IMR-90 (cell line): ENCODE measurements around the gene CD300LF. TPM values are rescaled to one million over a fixed set of nuclear protein-coding genes. Genes with fewer than 3 reads are reported as not detected.
A peak's percentile ranks its signal among the peaks of the same experiment; 100 is the strongest.

ENCODE experiments used
- ATAC-seq: fragments of 200-7000 bp; cut with Tn5 transposase; 2 replicates; pipeline ENCODE4 v1.9.1; 2020; ENCODE audit warnings: low read depth, mild to moderate bottlenecking, moderate library complexity
- Bru-seq: library from RNA; stranded (reverse); fragments of 400-500 nt; gene quantifications from one replicate; lab custom pipeline; 2021; lab: Mats Ljungman, UMichigan
- BruChase-seq, 2 experiments: library from RNA; stranded (reverse); fragments of 400-500 nt; gene quantifications; one replicate each; lab custom pipeline; 2021; lab: Mats Ljungman, UMichigan
- BruUV-seq: library from RNA; stranded (reverse); fragments of 400-500 nt; replicated peaks from 2 replicates; lab custom pipeline; 2021; lab: Mats Ljungman, UMichigan
- CTCF ChIA-PET: fragments of 300-600 bp; formaldehyde crosslinking; extraction: SDS; loops from one replicate; lab custom pipeline; 2021; ENCODE audit warnings: antibody characterized with exemption; lab: Yijun Ruan, JAX
- POLR2A ChIA-PET: fragments of 300-600 bp; sonication (Branson Sonifier 250); formaldehyde crosslinking; loops from one replicate; lab custom pipeline; 2022; ENCODE audit warnings: antibody characterized with exemption; ENCODE audit not compliant: unreplicated experiment; lab: Charles Lee
- DNase-seq: peaks from one replicate; pipeline ENCODE4 v3.0.0; 2013
- H2AFZ ChIP-seq: replicated peaks from 2 replicates; pipeline ENCODE3; 2013; ENCODE audit warnings: low read length, mild to moderate bottlenecking; ENCODE audit not compliant: poor library complexity
- H2AK5ac ChIP-seq: 2 replicates; pipeline ENCODE4 v1.6.1; 2013; ENCODE audit warnings: low read depth, low read length, inconsistent platforms
- H2AK9ac ChIP-seq: replicated peaks from 2 replicates; pipeline ENCODE3; 2013; ENCODE audit warnings: mild to moderate bottlenecking, low read depth, low read length, moderate library complexity; ENCODE audit not compliant: poor library complexity
- H2BK120ac ChIP-seq: 2 replicates; pipeline ENCODE4 v1.6.1; 2013; ENCODE audit warnings: low read depth, low read length, inconsistent platforms
- H2BK15ac ChIP-seq: 3 replicates; pipeline ENCODE4 v1.6.1; 2013; ENCODE audit warnings: low read depth, low read length, inconsistent platforms
- H2BK20ac ChIP-seq: 2 replicates; pipeline ENCODE4 v1.6.1; 2013; ENCODE audit warnings: low read depth, mild to moderate bottlenecking, inconsistent platforms, low read length, moderate library complexity
- H2BK5ac ChIP-seq: 2 replicates; pipeline ENCODE4 v1.6.1; 2013; ENCODE audit warnings: mild to moderate bottlenecking, low read depth, low read length, inconsistent platforms; ENCODE audit not compliant: poor library complexity, severe bottlenecking
- H3K14ac ChIP-seq: replicated peaks from 2 replicates; pipeline ENCODE4 v1.6.1; 2013; ENCODE audit warnings: low read depth, low read length, inconsistent platforms
- H3K18ac ChIP-seq: 2 replicates; pipeline ENCODE4 v1.6.1; 2013; ENCODE audit warnings: low read depth, low read length, control low read depth
- H3K23ac ChIP-seq: 2 replicates; pipeline ENCODE4 v1.6.1; 2013; ENCODE audit warnings: low read depth, low read length, inconsistent platforms
- H3K27ac ChIP-seq: 2 replicates; pipeline ENCODE4 v1.5.1; 2013; ENCODE audit warnings: mild to moderate bottlenecking, control low read depth, low read length; ENCODE audit not compliant: insufficient read depth
- H3K27me3 ChIP-seq: 2 replicates; pipeline ENCODE4 v1.6.1; 2013; ENCODE audit warnings: low read length; ENCODE audit not compliant: control insufficient read depth, insufficient read depth
- H3K36me3 ChIP-seq: 2 replicates; pipeline ENCODE4 v1.6.1; 2013; ENCODE audit warnings: low read length, mixed read lengths; ENCODE audit not compliant: control insufficient read depth, insufficient read depth
- H3K4ac ChIP-seq: 2 replicates; pipeline ENCODE4 v1.6.1; 2013; ENCODE audit warnings: low read depth, low read length, inconsistent platforms
- H3K4me1 ChIP-seq: 2 replicates; pipeline ENCODE4 v1.6.1; 2013; ENCODE audit warnings: low read length, mixed read lengths; ENCODE audit not compliant: control insufficient read depth, insufficient read depth
- H3K4me2 ChIP-seq: 2 replicates; pipeline ENCODE4 v1.6.1; 2013; ENCODE audit warnings: low read depth, mild to moderate bottlenecking, control low read depth, low read length, moderate library complexity
- H3K4me3 ChIP-seq: 2 replicates; pipeline ENCODE4 v1.5.1; 2013; ENCODE audit warnings: low read depth, mild to moderate bottlenecking, control low read depth, low read length, moderate library complexity; ENCODE audit not compliant: insufficient read depth
- H3K56ac ChIP-seq: 2 replicates; pipeline ENCODE4 v1.6.1; 2013; ENCODE audit warnings: low read length, inconsistent platforms; ENCODE audit not compliant: insufficient read depth; ENCODE audit errors: extremely low read depth
- H3K79me1 ChIP-seq, 2 experiments: 2 replicates each; pipeline ENCODE4 v1.6.1; 2013; ENCODE audit warnings: low read length in 2 of 2, inconsistent platforms in 1 of 2, low read depth in 1 of 2
- H3K9ac ChIP-seq: 2 replicates; pipeline ENCODE4 v1.6.1; 2013; ENCODE audit warnings: low read depth, low read length, control low read depth
- H3K9me1 ChIP-seq: 2 replicates; pipeline ENCODE4 v1.6.1; 2013; ENCODE audit warnings: low read length, inconsistent platforms; ENCODE audit not compliant: insufficient read depth
- H3K9me3 ChIP-seq: 2 replicates; pipeline ENCODE4 v1.6.1; 2013; ENCODE audit warnings: low read length; ENCODE audit not compliant: control insufficient read depth, insufficient read depth
- H4K20me1 ChIP-seq: 2 replicates; pipeline ENCODE4 v1.6.1; 2013; ENCODE audit warnings: low read length, inconsistent platforms; ENCODE audit not compliant: insufficient read depth
- H4K5ac ChIP-seq: 2 replicates; pipeline ENCODE4 v1.6.1; 2013; ENCODE audit warnings: mild to moderate bottlenecking, low read depth, low read length, control low read depth
- H4K8ac ChIP-seq, 2 experiments: 2 replicates each; pipeline ENCODE4 v1.6.1; 2013; ENCODE audit warnings: low read depth in 2 of 2, low read length in 2 of 2, control low read depth in 1 of 2, inconsistent platforms in 1 of 2
- H4K91ac ChIP-seq: 2 replicates; pipeline ENCODE4 v1.6.1; 2013; ENCODE audit warnings: low read depth, low read length, inconsistent platforms; ENCODE audit not compliant: insufficient read depth
- BHLHE40 ChIP-seq: fragments of 150-350 bp; IDR thresholded peaks from 2 replicates; pipeline ENCODE4 v1.6.1; 2016; ENCODE audit warnings: mild to moderate bottlenecking, low read depth, low read length
- CEBPB ChIP-seq: IDR thresholded peaks from 2 replicates; pipeline ENCODE4 v1.6.1; 2012; ENCODE audit warnings: low read depth, low read length, improper control_type of control experiment
- CHD1 ChIP-seq: IDR thresholded peaks from 2 replicates; pipeline ENCODE4 v1.6.1; 2012; ENCODE audit warnings: low read depth, low read length, improper control_type of control experiment
- MAFK ChIP-seq: IDR thresholded peaks from 2 replicates; pipeline ENCODE4 v1.6.1; 2012; ENCODE audit warnings: low read depth, low read length, improper control_type of control experiment
- MAZ ChIP-seq: IDR thresholded peaks from 2 replicates; pipeline ENCODE4 v1.6.1; 2012; ENCODE audit warnings: low read depth, mild to moderate bottlenecking, low read length, improper control_type of control experiment, moderate library complexity, borderline replicate concordance
- MXI1 ChIP-seq: IDR thresholded peaks from 2 replicates; pipeline ENCODE4 v1.6.1; 2012; ENCODE audit warnings: low read depth, mild to moderate bottlenecking, low read length, moderate library complexity, borderline replicate concordance
- NFE2L2 ChIP-seq: fragments of 150-350 bp; IDR thresholded peaks from 2 replicates; pipeline ENCODE4 v1.6.1; 2016; ENCODE audit warnings: low read depth, mild to moderate bottlenecking, low read length
- RAD21 ChIP-seq: IDR thresholded peaks from 2 replicates; pipeline ENCODE4 v1.6.1; 2012; ENCODE audit warnings: low read length, improper control_type of control experiment
- RCOR1 ChIP-seq: IDR thresholded peaks from 2 replicates; pipeline ENCODE4 v1.6.1; 2012; ENCODE audit warnings: mild to moderate bottlenecking, low read length, improper control_type of control experiment; ENCODE audit not compliant: insufficient replicate concordance
- RFX5 ChIP-seq: IDR thresholded peaks from 2 replicates; pipeline ENCODE4 v1.8.0; 2012; ENCODE audit warnings: low read depth, mild to moderate bottlenecking, low read length, moderate library complexity
- SMC3 ChIP-seq: fragments of 150-350 bp; IDR thresholded peaks from 2 replicates; pipeline ENCODE4 v1.6.1; 2016; ENCODE audit warnings: low read depth, mild to moderate bottlenecking, antibody characterized with exemption, low read length, moderate library complexity
- USF2 ChIP-seq: fragments of 150-350 bp; IDR thresholded peaks from 2 replicates; pipeline ENCODE4 v1.6.1; 2017; ENCODE audit warnings: mild to moderate bottlenecking, antibody characterized with exemption, low read length, low read depth
- WGBS, 2 experiments: methylation state at CpG; one replicate each; pipeline versions ENCODE4 v1.1.5 to v1.1.7; 2013; ENCODE audit warnings: missing lambda C conversion rate in 2 of 2; ENCODE audit not compliant: insufficient read length in 1 of 2; ENCODE audit errors: extremely low coverage in 2 of 2; 5-methylcytosine and 5-hydroxymethylcytosine counted together
- dilution Hi-C: fragments of 300-500 bp; cut with HindIII; formaldehyde crosslinking; loops from one replicate; pipeline ENCODE4 v1.14.3; 2018; ENCODE audit warnings: low sequenced_read_pairs; ENCODE audit not compliant: unreplicated experiment
- in situ Hi-C: fragments of 300-500 bp; cut with MboI; formaldehyde crosslinking; loops from 3 replicates; pipeline ENCODE4 v1.14.3; 2019; ENCODE audit warnings: low sequenced_read_pairs, inconsistent platforms, mixed read lengths
- intact Hi-C: fragments of 100-400 bp; cut with micrococcal nuclease; formaldehyde crosslinking; loops from 2 replicates; pipeline ENCODE4 v1.10.0; 2022
- long read RNA-seq: library from polyadenylated mRNA; unstranded; transcript quantifications from one replicate; pipeline ENCODE4 v2.0.0, GENCODE V29; 2021; ENCODE audit not compliant: unreplicated experiment
- polyA plus RNA-seq, 3 experiments: library from polyadenylated mRNA; depleted of rRNA; stranded (reverse); fragments of >200 nt; gene quantifications; 2 replicates each; pipeline ENCODE4 v1.2.3, GENCODE V29; 2012; ENCODE audit warnings: low replicate concordance in 1 of 3
- total RNA-seq: library from RNA; depleted of rRNA; stranded (reverse); fragments of >200 nt; gene quantifications from 2 replicates; pipeline ENCODE4 v1.2.3, GENCODE V29; 2012; rRNA removed
- TF ChIP-seq, protein P1 (sequence below): fragments of 150-350 bp; IDR thresholded peaks from 2 replicates; pipeline ENCODE4 v1.6.1; 2016; ENCODE audit warnings: low read depth, mild to moderate bottlenecking, low read length, moderate library complexity, borderline replicate concordance
- TF ChIP-seq, protein P2 (sequence below): conservative IDR thresholded peaks from 2 replicates; pipeline ENCODE4 v1.5.1; 2012; ENCODE audit warnings: mild to moderate bottlenecking, low read depth, low read length, improper control_type of control experiment

Gene CD300LF
- total RNA-seq (not detected in 2 replicates), polyA plus RNA-seq (2012; rRNA removed) (not detected in 2 replicates), Bru-seq, nascent RNA (not detected), BruChase-seq, experiment 1, labeled RNA remaining after a 6-hour chase (not detected), BruChase-seq, experiment 2, labeled RNA remaining after a 2-hour chase (not detected)
- not detected in 2 replicates for polyA plus RNA-seq (2012; cell fraction: cytosol; rRNA removed)
- not detected in 2 replicates for polyA plus RNA-seq (2012; cell fraction: nucleus; rRNA removed; ENCODE audit: low replicate concordance)
- long read RNA-seq: 0 reads

DNA sequence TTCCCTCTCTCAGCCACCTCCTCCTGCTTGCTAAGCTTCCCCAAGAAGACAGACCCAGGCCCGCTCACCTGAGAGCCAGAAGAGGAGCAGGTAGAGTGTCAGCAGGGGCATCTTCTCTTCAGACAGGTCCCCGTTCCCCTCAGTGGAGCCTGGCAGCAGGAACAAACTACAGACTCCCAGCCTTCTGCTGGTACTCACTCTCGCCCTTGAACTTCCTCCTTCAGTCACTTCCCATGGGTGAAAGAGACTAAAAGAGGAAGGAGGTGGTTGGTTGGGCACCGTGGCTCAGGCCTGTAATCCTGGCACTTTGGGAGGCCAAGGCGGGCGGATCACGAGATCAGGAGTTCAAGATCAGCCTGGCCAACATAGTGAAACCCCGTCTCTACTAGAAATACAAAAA, at the start of gene CD300LF:
CD300LF (minus strand) TSS at position 168 of the 400 bp plus-strand sequence; CDS start at position 111, 57 bp downstream.
- Histone ChIP-seq H3K56ac (no peak within 1 kb of the TSS), H2BK15ac (no peak within 1 kb of the TSS), H3K27me3 (peaks cover 1% of the 10 kb centered on the region), H3K27ac (no peak within 1 kb of the TSS), H2AK9ac (no peak within 1 kb of the TSS), H3K23ac (no peak within 1 kb of the TSS), H4K91ac (no peak within 1 kb of the TSS), H3K9me3 (no peaks in the 10 kb centered on the region), H2BK20ac (no peak within 1 kb of the TSS), H4K8ac (no peak within 1 kb of the TSS), H2BK5ac (no peak within 1 kb of the TSS), H3K9me1 (no peaks in the 10 kb centered on the region), H3K9ac (no peak within 1 kb of the TSS), H4K5ac (no peak within 1 kb of the TSS), H2BK120ac (no peak within 1 kb of the TSS), H2AK5ac (no peak within 1 kb of the TSS), H4K20me1 (no peaks in the 10 kb centered on the region), H3K4me1 (no peaks in the 10 kb centered on the region), H3K79me1 (no peaks in the 10 kb centered on the region), H3K4me2 (no peak within 1 kb of the TSS), H3K18ac (no peak within 1 kb of the TSS), H3K4me3 (no peak within 1 kb of the TSS), H3K36me3 (no peaks in the 10 kb centered on the region), H3K4ac (no peak within 1 kb of the TSS), H2AFZ (peak within 1 kb of the TSS; percentile 43), H3K14ac (no peak within 1 kb of the TSS)
- dilution Hi-C loops (no loop called here), intact Hi-C loops (no loop called here), in situ Hi-C loops (no loop called here)
- BruUV-seq: no TSS peak
- ChIA-PET CTCF (no interaction called here), POLR2A (no interaction called here)
- no CpG with 5 or more reads among the region's 8 CpGs for WGBS, 2 experiments
- ATAC-seq (no peak), DNase-seq (no peak)
- no peak for TF ChIP-seq CEBPB
- TF ChIP-seq RAD21: no peak
- no peak for TF ChIP-seq SMC3
- TF ChIP-seq BHLHE40: no peak
- no peak for TF ChIP-seq RFX5
- no peak for TF ChIP-seq NFE2L2
- no peak for TF ChIP-seq CHD1
- TF ChIP-seq MAZ: no peak
- no peak for TF ChIP-seq MXI1
- TF ChIP-seq RCOR1: no peak
- TF ChIP-seq, protein P1, sequence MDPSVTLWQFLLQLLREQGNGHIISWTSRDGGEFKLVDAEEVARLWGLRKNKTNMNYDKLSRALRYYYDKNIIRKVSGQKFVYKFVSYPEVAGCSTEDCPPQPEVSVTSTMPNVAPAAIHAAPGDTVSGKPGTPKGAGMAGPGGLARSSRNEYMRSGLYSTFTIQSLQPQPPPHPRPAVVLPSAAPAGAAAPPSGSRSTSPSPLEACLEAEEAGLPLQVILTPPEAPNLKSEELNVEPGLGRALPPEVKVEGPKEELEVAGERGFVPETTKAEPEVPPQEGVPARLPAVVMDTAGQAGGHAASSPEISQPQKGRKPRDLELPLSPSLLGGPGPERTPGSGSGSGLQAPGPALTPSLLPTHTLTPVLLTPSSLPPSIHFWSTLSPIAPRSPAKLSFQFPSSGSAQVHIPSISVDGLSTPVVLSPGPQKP: no peak
- TF ChIP-seq, protein P2, sequence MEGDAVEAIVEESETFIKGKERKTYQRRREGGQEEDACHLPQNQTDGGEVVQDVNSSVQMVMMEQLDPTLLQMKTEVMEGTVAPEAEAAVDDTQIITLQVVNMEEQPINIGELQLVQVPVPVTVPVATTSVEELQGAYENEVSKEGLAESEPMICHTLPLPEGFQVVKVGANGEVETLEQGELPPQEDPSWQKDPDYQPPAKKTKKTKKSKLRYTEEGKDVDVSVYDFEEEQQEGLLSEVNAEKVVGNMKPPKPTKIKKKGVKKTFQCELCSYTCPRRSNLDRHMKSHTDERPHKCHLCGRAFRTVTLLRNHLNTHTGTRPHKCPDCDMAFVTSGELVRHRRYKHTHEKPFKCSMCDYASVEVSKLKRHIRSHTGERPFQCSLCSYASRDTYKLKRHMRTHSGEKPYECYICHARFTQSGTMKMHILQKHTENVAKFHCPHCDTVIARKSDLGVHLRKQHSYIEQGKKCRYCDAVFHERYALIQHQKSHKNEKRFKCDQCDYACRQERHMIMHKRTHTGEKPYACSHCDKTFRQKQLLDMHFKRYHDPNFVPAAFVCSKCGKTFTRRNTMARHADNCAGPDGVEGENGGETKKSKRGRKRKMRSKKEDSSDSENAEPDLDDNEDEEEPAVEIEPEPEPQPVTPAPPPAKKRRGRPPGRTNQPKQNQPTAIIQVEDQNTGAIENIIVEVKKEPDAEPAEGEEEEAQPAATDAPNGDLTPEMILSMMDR: no peak
- no peak for TF ChIP-seq USF2
- TF ChIP-seq MAFK: no peak
